HepG2 (cell line): ENCODE measurements around the gene TRIM3. TPM values are rescaled to one million over a fixed set of nuclear protein-coding genes. Genes with fewer than 3 reads are reported as not detected.
A peak's percentile ranks its signal among the peaks of the same experiment; 100 is the strongest.

ENCODE experiments used
- CBFB ChIP-seq: sonication (generic); formaldehyde crosslinking; IDR thresholded peaks from 2 replicates; pipeline ENCODE4 v1.4.0; 2020; ENCODE audit warnings: missing genetic modification reagents
- DMTF1 ChIP-seq: sonication (generic); formaldehyde crosslinking; IDR thresholded peaks from 2 replicates; pipeline ENCODE4 v1.4.0; 2020; ENCODE audit warnings: mild to moderate bottlenecking, missing genetic modification reagents
- ERF ChIP-seq: IDR thresholded peaks from 2 replicates; pipeline ENCODE4 v1.6.1; 2018; ENCODE audit warnings: missing biosample characterization, missing genetic modification reagents
- FOXK1 ChIP-seq: sonication (generic); formaldehyde crosslinking; IDR thresholded peaks from 2 replicates; pipeline ENCODE4 v1.4.0; 2020; ENCODE audit warnings: low read depth, missing genetic modification reagents, borderline replicate concordance
- FOXO4 ChIP-seq: sonication (generic); formaldehyde crosslinking; conservative IDR thresholded peaks from 2 replicates; pipeline ENCODE4 v1.8.1; 2023; ENCODE audit warnings: missing genetic modification reagents
- HMGXB3 ChIP-seq: sonication (generic); formaldehyde crosslinking; IDR thresholded peaks from 2 replicates; pipeline ENCODE4 v1.4.0; 2020; ENCODE audit warnings: missing genetic modification reagents, borderline replicate concordance
- KDM1A ChIP-seq: IDR thresholded peaks from 2 replicates; pipeline ENCODE4 v1.6.1; 2016; ENCODE audit warnings: missing compliant biosample characterization
- NFE2 ChIP-seq: sonication (generic); formaldehyde crosslinking; IDR thresholded peaks from 2 replicates; pipeline ENCODE4 v1.4.0; 2020; ENCODE audit warnings: missing genetic modification reagents
- SKIL ChIP-seq: sonication (generic); formaldehyde crosslinking; IDR thresholded peaks from 2 replicates; pipeline ENCODE4 v1.8.0; 2022; ENCODE audit warnings: missing genetic modification reagents, mild to moderate bottlenecking, moderate library complexity, borderline replicate concordance
- SNAPC2 ChIP-seq: sonication (generic); formaldehyde crosslinking; IDR thresholded peaks from 2 replicates; pipeline ENCODE4 v1.8.1; 2022; ENCODE audit warnings: mild to moderate bottlenecking, missing genetic modification reagents
- XRCC5 ChIP-seq: fragments of 200-400 bp; formaldehyde crosslinking; optimal IDR thresholded peaks from 2 replicates; pipeline ENCODE3; 2017; ENCODE audit warnings: mild to moderate bottlenecking, low read length
- ZBTB1 ChIP-seq: sonication (generic); formaldehyde crosslinking; IDR thresholded peaks from 2 replicates; pipeline ENCODE4 v1.4.0; 2020; ENCODE audit warnings: missing genetic modification reagents, borderline replicate concordance
- ZNF282 ChIP-seq: fragments of 450-650 bp; IDR thresholded peaks from 2 replicates; pipeline ENCODE4 v1.6.1; 2018; ENCODE audit not compliant: partially characterized antibody
- ZNF687 ChIP-seq: sonication (generic); formaldehyde crosslinking; IDR thresholded peaks from 2 replicates; pipeline ENCODE4 v1.5.1; 2020; ENCODE audit warnings: mild to moderate bottlenecking, missing genetic modification reagents, moderate library complexity
- ZSCAN22 ChIP-seq: sonication (generic); formaldehyde crosslinking; IDR thresholded peaks from 2 replicates; pipeline ENCODE4 v1.4.0; 2020; ENCODE audit warnings: mild to moderate bottlenecking, missing genetic modification reagents
- polyA plus RNA-seq, 8 experiments: library from polyadenylated mRNA; depleted of rRNA in 3 of 8; stranded (reverse) in 7 of 8; unstranded in 1 of 8; fragments of >200 nt; fragmentation: Illumina TruSeq in 4 of 8; extraction: Trizol in 4 of 8; gene quantifications; 2 replicates each; pipeline versions ENCODE4 v1.2.1 to v1.2.3, GENCODE V29; 2011 to 2016; ENCODE audit warnings: low read depth in 4 of 8, missing spikeins in 1 of 8, mixed read lengths in 1 of 8; ENCODE audit not compliant: insufficient read depth in 1 of 8
- total RNA-seq, 5 experiments: library from RNA; depleted of rRNA; stranded (reverse); fragments of >200 nt; fragmentation: Illumina TruSeq; extraction: Trizol; gene quantifications; 2 replicates each; pipeline ENCODE4 v1.2.3, GENCODE V29; 2016; ENCODE audit warnings: low read depth in 1 of 5

The TRIM3 gene
- total and polyA plus RNA-seq, 2 of the 13 experiments (the other 11 are each of a cell fraction or from before 2014, with no cell fraction given) = 3.6 to 6.3 TPM

- TF ChIP-seq ZNF687 = no peak
- TF ChIP-seq ZNF282 = no peak
- peak; percentile 39 for TF ChIP-seq XRCC5
- TF ChIP-seq HMGXB3 (CRISPR knock-in tag) = no peak
- no peak for TF ChIP-seq ZBTB1
- no peak for TF ChIP-seq SNAPC2 (CRISPR knock-in tag)
- no peak for TF ChIP-seq ZSCAN22 (CRISPR knock-in tag)
- TF ChIP-seq NFE2 = no peak
- no peak for TF ChIP-seq ERF (CRISPR knock-in tag)
- TF ChIP-seq SKIL = peak; percentile 75; the same call in 1 of the 2 replicates
- no peak for TF ChIP-seq KDM1A (CRISPR knock-in tag)
- no peak for TF ChIP-seq FOXO4 (CRISPR knock-in tag)
- TF ChIP-seq FOXK1 = peak; percentile 30; the same call in 1 of the 2 replicates
- 0 out of 2 replicates have a peak, but pooled peaks have one; percentile 26 for TF ChIP-seq CBFB
- TF ChIP-seq DMTF1 (CRISPR knock-in tag) = no peak
Measured at GRCh38 chr11:6440906-6441358, 32.8 kb downstream of the TRIM3 start, which contains the start of gene HPX (continued).
